HG03095 (cell line): ENCODE results near the gene HBE1.

Experiments
- ATAC-seq: cut with Tn5 transposase; IDR thresholded peaks from one replicate; pipeline ENCODE4 v1.9.1; 2021; ENCODE audit warnings: moderate library complexity; ENCODE audit not compliant: unreplicated experiment

The HBE1 gene

GRCh38 chr11:5235364-5236095 lies 34.2 kb downstream of the HBE1 start:
- ATAC-seq, result no peak

GRCh38 chr11:5234381-5234834 lies 35.3 kb downstream of the HBE1 start, which contains the start of gene HBD:
Gene HBD, minus strand, starts transcription at chr11:5234483. Its CDS starts 50 bp downstream, at chr11:5234433.
- ATAC-seq, result peak; percentile 67

- ATAC-seq, result no peak
Observed at GRCh38 chr11:5233307-5233706, 36.4 kb downstream of the HBE1 start.

- no peak for ATAC-seq
Observed at GRCh38 chr11:5232821-5233220, 36.9 kb downstream of the HBE1 start.

GRCh38 chr11:5232176-5232575 lies 37.6 kb downstream of the HBE1 start:
- ATAC-seq, result no peak

GRCh38 chr11:5231111-5231510 lies 38.6 kb downstream of the HBE1 start:
- no peak for ATAC-seq

GRCh38 chr11:5230266-5230665 lies 39.5 kb downstream of the HBE1 start:
- ATAC-seq, result no peak

GRCh38 chr11:5229796-5230195 lies 39.9 kb downstream of the HBE1 start:
- ATAC-seq, result no peak

- no peak for ATAC-seq
Observed at GRCh38 chr11:5229356-5229755, 40.4 kb downstream of the HBE1 start.

GRCh38 chr11:5228124-5228523 lies 41.6 kb downstream of the HBE1 start:
- no peak for ATAC-seq

- ATAC-seq, result no peak
Observed at GRCh38 chr11:5227681-5228080, 42.1 kb downstream of the HBE1 start.

GRCh38 chr11:5226732-5227310 lies 42.9 kb downstream of the HBE1 start, which contains the start of gene HBB:
Gene HBB, minus strand, starts transcription at chr11:5227071. Its CDS starts 50 bp downstream, at chr11:5227021.
- ATAC-seq, result no peak

GRCh38 chr11:5225480-5225871 lies 44.3 kb downstream of the HBE1 start:
- ATAC-seq, result no peak

GRCh38 chr11:5224538-5225479 lies 44.9 kb downstream of the HBE1 start:
- no peak for ATAC-seq

GRCh38 chr11:5223686-5224085 lies 46.1 kb downstream of the HBE1 start:
- ATAC-seq, result no peak

- no peak for ATAC-seq
Observed at GRCh38 chr11:5223146-5223545, 46.6 kb downstream of the HBE1 start.
